HepG2 (cell line): Measurements from ENCODE around the gene SRBD1. TPM values are rescaled to one million over a fixed set of nuclear protein-coding genes. Genes with fewer than 3 reads are reported as not detected.

Experiments used
- BCL6 ChIP-seq: IDR thresholded peaks from 2 replicates; pipeline ENCODE4 v1.6.1; 2016; ENCODE audit warnings: missing genetic modification reagents, missing compliant biosample characterization
- BHLHE40 ChIP-seq: IDR thresholded peaks from 2 replicates; pipeline ENCODE4 v1.6.1; 2011; ENCODE audit warnings: low read length, improper control_type of control experiment
- CBX2 ChIP-seq, 2 experiments: fragments of 200-600 bp in 1 of 2; sonication (generic); formaldehyde crosslinking in 1 of 2; IDR thresholded peaks; 2 replicates each; pipeline versions ENCODE4 v1.7.0 to v1.8.1; 2018 to 2022; ENCODE audit warnings: low read depth in 2 of 2, low read length in 1 of 2, mild to moderate bottlenecking in 1 of 2, missing genetic modification reagents in 1 of 2
- ELF1 ChIP-seq: sonication (generic); formaldehyde crosslinking; IDR thresholded peaks from 2 replicates; pipeline ENCODE4 v1.4.0; 2020; ENCODE audit warnings: missing genetic modification reagents
- HMG20A ChIP-seq: IDR thresholded peaks from 2 replicates; pipeline ENCODE4 v1.6.1; 2016; ENCODE audit warnings: borderline replicate concordance
- HNF4G ChIP-seq, 2 experiments: sonication (generic) in 1 of 2; formaldehyde crosslinking in 1 of 2; IDR thresholded peaks; 2 replicates each; pipeline versions ENCODE4 v1.4.0 to v1.6.1; 2011 to 2020; ENCODE audit warnings: borderline replicate concordance in 2 of 2, low read depth in 2 of 2, mild to moderate bottlenecking in 2 of 2, low read length in 1 of 2, missing genetic modification reagents in 1 of 2, moderate library complexity in 1 of 2
- MAF1 ChIP-seq: sonication (generic); formaldehyde crosslinking; IDR thresholded peaks from 2 replicates; pipeline ENCODE4 v1.5.0; 2020; ENCODE audit warnings: missing genetic modification reagents, borderline replicate concordance
- MATR3 ChIP-seq: sonication (generic); formaldehyde crosslinking; IDR thresholded peaks from 2 replicates; pipeline ENCODE4 v1.4.0; 2020; ENCODE audit warnings: missing genetic modification reagents
- MZF1 ChIP-seq: sonication (generic); formaldehyde crosslinking; IDR thresholded peaks from 2 replicates; pipeline ENCODE4 v1.8.1; 2023; ENCODE audit warnings: mild to moderate bottlenecking, missing genetic modification reagents, borderline replicate concordance
- TARDBP ChIP-seq: sonication (generic); formaldehyde crosslinking; IDR thresholded peaks from 2 replicates; pipeline ENCODE4 v1.8.0; 2022; ENCODE audit warnings: mild to moderate bottlenecking, missing genetic modification reagents
- TBL1XR1 ChIP-seq: fragments of 150-350 bp; IDR thresholded peaks from 2 replicates; pipeline ENCODE4 v1.6.1; 2014; ENCODE audit warnings: borderline replicate concordance, low read length; ENCODE audit not compliant: partially characterized antibody
- TOE1 ChIP-seq: sonication (generic); formaldehyde crosslinking; IDR thresholded peaks from 2 replicates; pipeline ENCODE4 v1.4.0; 2020; ENCODE audit warnings: mild to moderate bottlenecking, missing genetic modification reagents
- TSC22D2 ChIP-seq: sonication (generic); formaldehyde crosslinking; IDR thresholded peaks from 2 replicates; pipeline ENCODE4 v1.5.1; 2020; ENCODE audit warnings: missing genetic modification reagents, mild to moderate bottlenecking, borderline replicate concordance
- ZKSCAN5 ChIP-seq: sonication (generic); formaldehyde crosslinking; IDR thresholded peaks from 2 replicates; pipeline ENCODE4 v1.5.1; 2020; ENCODE audit warnings: mild to moderate bottlenecking, missing genetic modification reagents
- ZNF17 ChIP-seq: sonication (generic); formaldehyde crosslinking; IDR thresholded peaks from 2 replicates; pipeline ENCODE4 v1.5.0; 2020; ENCODE audit warnings: mild to moderate bottlenecking, missing genetic modification reagents
- ZNF225 ChIP-seq: sonication (generic); formaldehyde crosslinking; IDR thresholded peaks from 2 replicates; pipeline ENCODE4 v1.4.0; 2020; ENCODE audit warnings: mild to moderate bottlenecking, missing genetic modification reagents
- ZNF296 ChIP-seq: sonication (generic); formaldehyde crosslinking; conservative IDR thresholded peaks from 2 replicates; pipeline ENCODE4 v1.5.0; 2020; ENCODE audit warnings: mild to moderate bottlenecking, missing genetic modification reagents
- ZNF83 ChIP-seq: sonication (generic); formaldehyde crosslinking; IDR thresholded peaks from 2 replicates; pipeline ENCODE4 v1.4.0; 2020; ENCODE audit warnings: missing genetic modification reagents, mild to moderate bottlenecking, borderline replicate concordance
- polyA plus RNA-seq, 8 experiments: library from polyadenylated mRNA; depleted of rRNA in 3 of 8; stranded (reverse) in 7 of 8; unstranded in 1 of 8; fragments of >200 nt; fragmentation: Illumina TruSeq in 4 of 8; extraction: Trizol in 4 of 8; gene quantifications; 2 replicates each; pipeline versions ENCODE4 v1.2.1 to v1.2.3, GENCODE V29; 2011 to 2016; ENCODE audit warnings: low read depth in 4 of 8, missing spikeins in 1 of 8, mixed read lengths in 1 of 8; ENCODE audit not compliant: insufficient read depth in 1 of 8
- total RNA-seq, 5 experiments: library from RNA; depleted of rRNA; stranded (reverse); fragments of >200 nt; fragmentation: Illumina TruSeq; extraction: Trizol; gene quantifications; 2 replicates each; pipeline ENCODE4 v1.2.3, GENCODE V29; 2016; ENCODE audit warnings: low read depth in 1 of 5
- TF ChIP-seq, protein P1 (sequence below): sonication (generic); formaldehyde crosslinking; IDR thresholded peaks from 2 replicates; pipeline ENCODE4 v1.4.0; 2020; ENCODE audit warnings: mild to moderate bottlenecking, low read depth, missing genetic modification reagents
- TF ChIP-seq, protein P2 (sequence below): IDR thresholded peaks from 2 replicates; pipeline ENCODE4 v1.6.1; 2016; ENCODE audit warnings: missing genetic modification reagents, missing compliant biosample characterization
- TF ChIP-seq, protein P3 (sequence below): sonication (generic); formaldehyde crosslinking; IDR thresholded peaks from 2 replicates; pipeline ENCODE4 v1.8.0; 2022; ENCODE audit warnings: mild to moderate bottlenecking, missing genetic modification reagents, borderline replicate concordance
- TF ChIP-seq, protein P4 (sequence below): sonication (generic); formaldehyde crosslinking; IDR thresholded peaks from 2 replicates; pipeline ENCODE4 v1.5.0; 2020; ENCODE audit warnings: mild to moderate bottlenecking, missing genetic modification reagents
- TF ChIP-seq, protein P5 (sequence below): sonication (generic); formaldehyde crosslinking; IDR thresholded peaks from 2 replicates; pipeline ENCODE4 v1.5.1; 2020; ENCODE audit warnings: missing genetic modification reagents, mild to moderate bottlenecking, borderline replicate concordance

SRBD1 gene
- total and polyA plus RNA-seq, 2 of the 13 experiments (the other 11 are each of a cell fraction or from before 2014, with no cell fraction given), result 3.2 to 23.9 TPM

DNA sequence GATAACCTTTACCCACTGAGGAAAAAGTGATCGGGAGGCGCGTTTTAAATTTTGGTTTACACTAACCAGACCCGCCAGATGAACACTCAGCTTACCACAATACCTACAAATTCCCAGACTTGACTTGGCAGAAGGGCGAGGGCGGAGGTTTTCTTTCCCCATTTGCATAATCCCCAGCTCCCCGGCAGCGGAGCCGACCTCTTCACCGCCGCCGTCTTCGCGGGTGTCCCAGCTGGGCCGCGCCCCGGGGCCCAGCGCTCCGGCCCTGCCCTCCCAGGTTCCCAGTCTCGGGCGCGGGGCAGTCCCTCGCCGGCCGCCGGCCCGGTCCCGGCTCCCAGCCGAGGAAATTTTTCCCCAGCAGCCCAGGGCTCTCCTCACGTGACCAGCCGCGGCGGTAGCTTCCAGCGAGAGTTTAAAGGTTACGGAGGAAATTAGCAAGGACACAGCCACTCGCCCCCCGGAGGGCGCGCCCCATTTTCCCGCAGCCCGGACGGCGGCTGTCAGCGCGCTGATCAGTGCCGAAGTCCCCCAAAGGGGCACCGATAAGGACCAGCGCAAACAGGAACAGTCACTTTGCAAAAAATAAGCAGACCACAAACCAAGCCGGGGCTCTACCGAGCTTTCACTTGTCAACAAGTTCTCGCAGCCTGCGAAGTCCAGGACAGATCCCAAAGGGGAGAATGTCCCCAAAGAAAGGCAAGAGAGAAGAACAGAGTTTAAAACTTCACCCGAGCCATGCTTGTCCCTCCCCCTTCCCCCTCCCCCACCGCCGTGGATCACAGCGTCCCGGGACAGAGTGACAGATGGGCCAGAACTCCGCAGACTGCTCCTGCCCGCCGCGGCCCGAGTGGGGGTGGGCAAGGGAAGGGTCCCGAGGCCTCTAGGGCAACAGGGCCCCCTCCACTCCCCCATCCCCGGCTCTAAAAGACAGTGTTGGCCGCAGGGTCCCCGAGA is 39.1 kb upstream of the SRBD1 start (continued):
- TF ChIP-seq HNF4G (IDR thresholded peaks at IDR 0.05; ENCODE audit: borderline replicate concordance, low read depth, low read length), result peak; percentile 59; the same call in 1 of the 2 replicates
- TF ChIP-seq HNF4G (CRISPR knock-in tag; IDR thresholded peaks at IDR 0.05; ENCODE audit: borderline replicate concordance, low read depth), result no peak
- TF ChIP-seq HMG20A (CRISPR knock-in tag), result no peak
- TF ChIP-seq ZNF225 (CRISPR knock-in tag), result peak; percentile 45; the same call in 1 of the 2 replicates
- TF ChIP-seq, protein P1, sequence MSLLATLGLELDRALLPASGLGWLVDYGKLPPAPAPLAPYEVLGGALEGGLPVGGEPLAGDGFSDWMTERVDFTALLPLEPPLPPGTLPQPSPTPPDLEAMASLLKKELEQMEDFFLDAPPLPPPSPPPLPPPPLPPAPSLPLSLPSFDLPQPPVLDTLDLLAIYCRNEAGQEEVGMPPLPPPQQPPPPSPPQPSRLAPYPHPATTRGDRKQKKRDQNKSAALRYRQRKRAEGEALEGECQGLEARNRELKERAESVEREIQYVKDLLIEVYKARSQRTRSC (CRISPR knock-in tag), result no peak
- TF ChIP-seq TOE1 (CRISPR knock-in tag), result no peak
- no peak for TF ChIP-seq MZF1 (CRISPR knock-in tag)
- no peak for TF ChIP-seq MATR3 (CRISPR knock-in tag)
- no peak for TF ChIP-seq ZNF83 (CRISPR knock-in tag)
- peak; percentile 91 for TF ChIP-seq BHLHE40
- TF ChIP-seq, protein P2, sequence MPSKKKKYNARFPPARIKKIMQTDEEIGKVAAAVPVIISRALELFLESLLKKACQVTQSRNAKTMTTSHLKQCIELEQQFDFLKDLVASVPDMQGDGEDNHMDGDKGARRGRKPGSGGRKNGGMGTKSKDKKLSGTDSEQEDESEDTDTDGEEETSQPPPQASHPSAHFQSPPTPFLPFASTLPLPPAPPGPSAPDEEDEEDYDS, result no peak
- TF ChIP-seq TBL1XR1, result no peak
- no peak for TF ChIP-seq ZKSCAN5 (CRISPR knock-in tag)
- 0 out of 2 replicates have a peak, but pooled peaks have one; percentile 50 for TF ChIP-seq BCL6 (CRISPR knock-in tag)
- TF ChIP-seq TARDBP (CRISPR knock-in tag), result 0 out of 2 replicates have a peak, but pooled peaks have one; percentile 27
- TF ChIP-seq, protein P3, sequence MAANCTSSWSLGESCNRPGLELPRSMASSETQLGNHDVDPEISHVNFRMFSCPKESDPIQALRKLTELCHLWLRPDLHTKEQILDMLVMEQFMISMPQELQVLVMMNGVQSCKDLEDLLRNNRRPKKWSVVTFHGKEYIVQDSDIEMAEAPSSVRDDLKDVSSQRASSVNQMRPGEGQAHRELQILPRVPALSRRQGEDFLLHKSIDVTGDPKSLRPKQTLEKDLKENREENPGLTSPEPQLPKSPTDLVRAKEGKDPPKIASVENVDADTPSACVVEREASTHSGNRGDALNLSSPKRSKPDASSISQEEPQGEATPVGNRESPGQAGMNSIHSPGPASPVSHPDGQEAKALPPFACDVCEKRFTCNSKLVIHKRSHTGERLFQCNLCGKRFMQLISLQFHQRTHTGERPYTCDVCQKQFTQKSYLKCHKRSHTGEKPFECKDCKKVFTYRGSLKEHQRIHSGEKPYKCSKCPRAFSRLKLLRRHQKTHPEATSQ, result 0 out of 2 replicates have a peak, but pooled peaks have one; percentile 32
- no peak for TF ChIP-seq ZNF17 (CRISPR knock-in tag)
- TF ChIP-seq, protein P4, sequence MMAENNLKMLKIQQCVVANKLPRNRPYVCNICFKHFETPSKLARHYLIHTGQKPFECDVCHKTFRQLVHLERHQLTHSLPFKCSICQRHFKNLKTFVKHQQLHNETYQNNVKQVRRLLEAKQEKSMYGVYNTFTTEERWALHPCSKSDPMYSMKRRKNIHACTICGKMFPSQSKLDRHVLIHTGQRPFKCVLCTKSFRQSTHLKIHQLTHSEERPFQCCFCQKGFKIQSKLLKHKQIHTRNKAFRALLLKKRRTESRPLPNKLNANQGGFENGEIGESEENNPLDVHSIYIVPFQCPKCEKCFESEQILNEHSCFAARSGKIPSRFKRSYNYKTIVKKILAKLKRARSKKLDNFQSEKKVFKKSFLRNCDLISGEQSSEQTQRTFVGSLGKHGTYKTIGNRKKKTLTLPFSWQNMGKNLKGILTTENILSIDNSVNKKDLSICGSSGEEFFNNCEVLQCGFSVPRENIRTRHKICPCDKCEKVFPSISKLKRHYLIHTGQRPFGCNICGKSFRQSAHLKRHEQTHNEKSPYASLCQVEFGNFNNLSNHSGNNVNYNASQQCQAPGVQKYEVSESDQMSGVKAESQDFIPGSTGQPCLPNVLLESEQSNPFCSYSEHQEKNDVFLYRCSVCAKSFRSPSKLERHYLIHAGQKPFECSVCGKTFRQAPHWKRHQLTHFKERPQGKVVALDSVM, result no peak
- TF ChIP-seq, protein P5, sequence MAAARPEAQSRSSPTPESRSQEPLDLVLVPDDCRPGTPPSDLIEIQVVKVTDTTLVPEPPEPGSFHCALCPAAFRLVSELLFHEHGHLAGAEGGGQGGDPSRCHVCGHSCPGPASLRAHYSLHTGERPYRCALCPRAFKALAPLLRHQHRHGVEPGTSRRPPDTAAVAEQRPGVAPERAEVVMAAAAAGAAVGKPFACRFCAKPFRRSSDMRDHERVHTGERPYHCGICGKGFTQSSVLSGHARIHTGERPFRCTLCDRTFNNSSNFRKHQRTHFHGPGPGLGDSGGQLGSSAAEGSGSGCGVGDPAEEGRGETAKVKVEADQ (CRISPR knock-in tag), result no peak; the same call in 1 of the 2 replicates
- TF ChIP-seq CBX2 (IDR thresholded peaks at IDR 0.05; ENCODE audit: low read depth, low read length), result no peak
- TF ChIP-seq CBX2 (CRISPR knock-in tag; IDR thresholded peaks at IDR 0.05; ENCODE audit: low read depth), result no peak
- TF ChIP-seq MAF1 (CRISPR knock-in tag), result no peak
- 0 out of 2 replicates have a peak, but pooled peaks have one; percentile 46 for TF ChIP-seq TSC22D2 (CRISPR knock-in tag)
- TF ChIP-seq ELF1 (CRISPR knock-in tag), result 0 out of 2 replicates have a peak, but pooled peaks have one; percentile 28
- TF ChIP-seq ZNF296 (CRISPR knock-in tag), result no peak
